ENCODE results near the gene TTC34.

The TTC34 gene

DNA sequence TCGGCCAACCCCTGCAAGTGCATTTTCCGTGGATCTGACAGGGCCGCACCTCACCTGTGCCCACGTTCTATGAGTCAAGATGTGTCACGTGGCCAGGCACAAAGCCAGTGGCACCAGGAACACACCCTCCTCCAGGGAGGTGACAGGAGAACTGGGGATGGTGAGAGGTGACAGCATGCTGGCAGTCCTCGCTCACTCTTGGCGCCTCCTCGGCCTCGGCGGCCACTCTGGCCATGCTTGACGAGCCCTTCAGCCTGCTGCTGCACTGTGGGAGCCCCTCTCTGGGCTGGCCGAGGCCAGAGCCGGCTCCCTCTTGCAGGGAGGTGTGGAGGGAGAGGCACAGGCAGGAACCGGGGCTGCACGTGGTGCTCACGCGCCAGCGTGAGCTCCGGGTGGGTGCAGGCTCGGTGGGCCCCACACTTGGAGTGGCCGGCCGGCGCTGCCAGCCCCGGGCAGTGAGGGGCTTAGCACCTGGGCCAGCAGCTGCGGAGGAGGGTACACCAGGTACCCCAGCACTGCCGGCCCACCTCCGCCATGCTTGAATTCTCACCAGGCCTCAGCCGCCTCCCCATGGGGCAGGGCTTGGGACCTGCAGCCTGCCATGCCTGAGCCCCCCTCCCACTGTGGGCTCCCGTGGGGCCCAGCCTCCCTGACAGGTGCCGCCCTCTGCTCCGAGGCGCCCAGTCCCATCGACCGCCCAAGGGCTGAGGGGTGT, 11.6 kb upstream of the TTC34 start:
- ATAC-seq (ENCODE audit: insufficient read depth, low read depth) (no peak), DNase-seq (no peak)
- Histone ChIP-seq H3K27ac (ENCODE audit: low read length) (no peak overlapping the region), H2AFZ (ENCODE audit: low read depth, low read length) (no peak overlapping the region), H3K4me3 (ENCODE audit: low read depth in 1 of 2, low read length in 2 of 2) (no peak overlapping the region), H4K20me1 (ENCODE audit: insufficient read depth, low read length) (peaks cover 3% of the 10 kb centered on the region; the same call in 1 of the 2 replicates), H3K4me1 (ENCODE audit: insufficient read depth, low read length) (no peaks in the 10 kb centered on the region), H3K9ac (ENCODE audit: low read depth, low read length) (no peak overlapping the region), H3K36me3 (ENCODE audit: insufficient read depth, low read length) (no peaks in the 10 kb centered on the region), H3K9me3 (ENCODE audit: insufficient read depth, low read length, severe bottlenecking) (no peaks in the 10 kb centered on the region), H3K4me2 (ENCODE audit: insufficient read depth, low read length) (no peak overlapping the region), H3K79me2 (ENCODE audit: insufficient read depth, low read length) (no peaks in the 10 kb centered on the region), H3K27me3 (ENCODE audit: insufficient read depth, low read length, poor library complexity) (no peaks in the 10 kb centered on the region)
- TF ChIP-seq EZH2 (IDR thresholded peaks at IDR 0.05; ENCODE audit: borderline replicate concordance, low read depth, low read length, severe bottlenecking) = no peak
- TF ChIP-seq, protein P1, sequence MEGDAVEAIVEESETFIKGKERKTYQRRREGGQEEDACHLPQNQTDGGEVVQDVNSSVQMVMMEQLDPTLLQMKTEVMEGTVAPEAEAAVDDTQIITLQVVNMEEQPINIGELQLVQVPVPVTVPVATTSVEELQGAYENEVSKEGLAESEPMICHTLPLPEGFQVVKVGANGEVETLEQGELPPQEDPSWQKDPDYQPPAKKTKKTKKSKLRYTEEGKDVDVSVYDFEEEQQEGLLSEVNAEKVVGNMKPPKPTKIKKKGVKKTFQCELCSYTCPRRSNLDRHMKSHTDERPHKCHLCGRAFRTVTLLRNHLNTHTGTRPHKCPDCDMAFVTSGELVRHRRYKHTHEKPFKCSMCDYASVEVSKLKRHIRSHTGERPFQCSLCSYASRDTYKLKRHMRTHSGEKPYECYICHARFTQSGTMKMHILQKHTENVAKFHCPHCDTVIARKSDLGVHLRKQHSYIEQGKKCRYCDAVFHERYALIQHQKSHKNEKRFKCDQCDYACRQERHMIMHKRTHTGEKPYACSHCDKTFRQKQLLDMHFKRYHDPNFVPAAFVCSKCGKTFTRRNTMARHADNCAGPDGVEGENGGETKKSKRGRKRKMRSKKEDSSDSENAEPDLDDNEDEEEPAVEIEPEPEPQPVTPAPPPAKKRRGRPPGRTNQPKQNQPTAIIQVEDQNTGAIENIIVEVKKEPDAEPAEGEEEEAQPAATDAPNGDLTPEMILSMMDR (IDR thresholded peaks at IDR 0.05; ENCODE audit: borderline replicate concordance, extremely low read depth, low read length, poor library complexity, severe bottlenecking) = no peak

DNA sequence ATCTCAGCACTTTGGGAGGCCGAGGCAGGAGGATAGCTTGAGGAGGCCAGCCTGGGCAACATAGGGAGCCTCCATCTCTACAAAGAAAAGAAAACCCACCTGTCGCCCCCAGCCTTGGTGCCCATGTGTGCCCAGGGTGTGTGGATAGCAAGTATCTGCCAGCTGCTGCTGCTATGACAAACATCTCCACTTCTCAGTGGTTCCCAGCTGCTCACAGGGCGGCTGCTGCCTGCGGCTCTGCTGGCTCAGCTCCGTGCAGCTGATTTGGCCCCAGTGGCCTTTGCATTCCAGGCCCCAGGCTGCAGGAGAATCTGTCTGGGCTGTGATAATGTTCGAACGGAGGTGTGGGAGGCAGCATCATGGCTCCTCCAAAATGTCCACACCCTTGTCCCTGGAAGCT, 10.6 kb upstream of the TTC34 start:
- no peak for TF ChIP-seq EZH2 (IDR thresholded peaks at IDR 0.05; ENCODE audit: borderline replicate concordance, low read depth, low read length, severe bottlenecking)
- TF ChIP-seq, protein P1 (IDR thresholded peaks at IDR 0.05; ENCODE audit: borderline replicate concordance, extremely low read depth, low read length, poor library complexity, severe bottlenecking) = no peak
- Histone ChIP-seq H3K4me3 (ENCODE audit: low read depth in 1 of 2, low read length in 2 of 2) (no peak overlapping the region), H3K36me3 (ENCODE audit: insufficient read depth, low read length) (no peaks in the 10 kb centered on the region), H3K9ac (ENCODE audit: low read depth, low read length) (no peak overlapping the region), H3K27ac (ENCODE audit: low read length) (no peak overlapping the region), H3K79me2 (ENCODE audit: insufficient read depth, low read length) (no peaks in the 10 kb centered on the region), H3K4me1 (ENCODE audit: insufficient read depth, low read length) (no peaks in the 10 kb centered on the region), H4K20me1 (ENCODE audit: insufficient read depth, low read length) (peaks cover 3% of the 10 kb centered on the region; the same call in 1 of the 2 replicates), H3K4me2 (ENCODE audit: insufficient read depth, low read length) (no peak overlapping the region), H2AFZ (ENCODE audit: low read depth, low read length) (no peak overlapping the region), H3K9me3 (ENCODE audit: insufficient read depth, low read length, severe bottlenecking) (no peaks in the 10 kb centered on the region), H3K27me3 (ENCODE audit: insufficient read depth, low read length, poor library complexity) (no peaks in the 10 kb centered on the region)
- DNase-seq (no peak), ATAC-seq (ENCODE audit: insufficient read depth, low read depth) (no peak)

DNA sequence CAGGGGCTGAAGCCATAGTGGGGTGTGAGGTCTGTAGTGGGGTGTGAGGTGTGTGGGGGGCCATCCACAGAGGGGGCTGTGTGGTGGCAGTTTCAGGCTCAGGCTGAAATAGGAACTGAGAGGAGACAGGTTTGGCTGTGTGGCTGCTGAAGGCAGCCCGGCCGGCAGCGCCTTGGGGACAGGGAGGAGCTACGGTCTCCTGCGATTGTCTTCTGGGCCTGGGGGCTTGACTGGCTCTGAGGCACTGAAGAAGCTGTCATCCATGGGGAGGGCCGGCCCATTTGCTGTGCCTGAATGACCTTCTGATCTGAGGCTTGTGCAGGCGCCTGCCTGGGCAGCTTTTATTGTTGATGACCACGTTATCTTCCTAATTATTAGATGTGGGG, 10.0 kb upstream of the TTC34 start:
- H3K4me3 ChIP-seq (ENCODE audit: low read depth in 1 of 2, low read length in 2 of 2) = no peak overlapping the region

More for the DNA sequence above, 10.0 kb upstream of the TTC34 start:
- Histone ChIP-seq H3K36me3 (ENCODE audit: insufficient read depth, low read length) (no peaks in the 10 kb centered on the region), H2AFZ (ENCODE audit: low read depth, low read length) (no peak overlapping the region), H3K4me2 (ENCODE audit: insufficient read depth, low read length) (no peak overlapping the region), H3K9ac (ENCODE audit: low read depth, low read length) (no peak overlapping the region), H3K4me1 (ENCODE audit: insufficient read depth, low read length) (no peaks in the 10 kb centered on the region), H3K9me3 (ENCODE audit: insufficient read depth, low read length, severe bottlenecking) (no peaks in the 10 kb centered on the region), H3K27ac (ENCODE audit: low read length) (no peak overlapping the region), H4K20me1 (ENCODE audit: insufficient read depth, low read length) (peaks cover 3% of the 10 kb centered on the region; the same call in 1 of the 2 replicates), H3K79me2 (ENCODE audit: insufficient read depth, low read length) (no peaks in the 10 kb centered on the region), H3K27me3 (ENCODE audit: insufficient read depth, low read length, poor library complexity) (no peaks in the 10 kb centered on the region)
- TF ChIP-seq EZH2 (IDR thresholded peaks at IDR 0.05; ENCODE audit: borderline replicate concordance, low read depth, low read length, severe bottlenecking) = no peak
- TF ChIP-seq, protein P1 (IDR thresholded peaks at IDR 0.05; ENCODE audit: borderline replicate concordance, extremely low read depth, low read length, poor library complexity, severe bottlenecking) = no peak
- DNase-seq (no peak), ATAC-seq (ENCODE audit: insufficient read depth, low read depth) (no peak)

Measured in DND-41 (cell line).